Choroid plexus epithelial cell (primary cell): ENCODE measurements around the gene GPS1.
A peak's percentile ranks its signal among the peaks of the same experiment; 100 is the strongest.

Source experiments
- DNase-seq: peaks from one replicate; pipeline ENCODE4 v3.0.0-alpha.2; 2010; ENCODE audit warnings: low read depth
- H3K4me3 ChIP-seq: 2 replicates; pipeline ENCODE4 v1.5.1; 2011; ENCODE audit warnings: low read depth, mild to moderate bottlenecking, control low read depth, low read length, moderate library complexity
- CTCF ChIP-seq: conservative IDR thresholded peaks from 2 replicates; pipeline ENCODE4 v1.5.1; 2011; ENCODE audit warnings: low read depth, mild to moderate bottlenecking, control low read depth, inconsistent platforms, low read length, moderate library complexity

The GPS1 gene

DNA sequence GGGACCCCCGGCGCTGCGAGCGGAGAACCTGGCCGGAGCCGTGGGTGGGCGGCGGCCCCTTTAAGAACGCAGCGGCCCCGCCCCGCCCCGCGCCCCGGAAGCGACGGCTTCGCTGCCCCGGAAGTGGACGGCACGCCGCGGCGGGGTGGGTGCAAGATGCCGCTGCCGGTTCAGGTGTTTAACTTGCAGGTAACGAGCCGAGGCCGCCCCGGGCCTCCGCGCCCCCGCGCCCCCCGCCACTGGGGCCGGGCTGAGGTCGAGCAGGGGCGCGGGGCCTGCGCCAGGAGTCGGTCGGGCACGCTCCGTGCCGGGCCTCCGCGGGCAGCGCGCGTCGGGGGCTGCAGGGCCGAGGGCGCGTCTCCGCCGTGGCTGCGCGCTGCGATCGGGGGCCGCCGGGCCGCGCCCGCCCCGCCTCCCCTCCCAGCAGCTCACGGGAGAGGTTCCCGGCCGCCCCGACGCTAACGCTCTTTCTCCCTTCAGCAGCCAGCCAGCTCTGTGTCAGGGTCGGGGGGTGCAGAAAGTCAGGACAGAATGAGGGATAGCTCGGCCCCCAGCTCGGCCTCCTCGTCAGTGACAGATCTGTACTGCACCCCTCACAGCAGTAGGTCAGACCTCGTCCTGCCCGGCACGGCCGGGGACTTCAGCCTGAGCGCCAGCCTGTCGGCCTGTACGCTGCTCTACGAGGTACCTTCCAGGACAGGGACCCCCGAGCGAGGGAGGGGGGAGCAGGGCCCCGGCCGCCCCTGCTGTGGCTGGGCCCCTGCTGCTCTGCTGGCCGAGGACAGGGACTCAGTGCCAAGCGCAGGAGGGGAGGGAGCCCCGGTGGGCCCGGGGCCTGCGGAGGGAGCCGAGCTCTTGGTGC is at the start of gene GPS1, which contains the start of gene RFNG:
GPS1 (plus strand) TSS at position 123 of the 862 bp plus-strand sequence; CDS start at position 157, 34 bp downstream.
RFNG (minus strand) TSS at position 36 of the 862 bp plus-strand sequence. CDS start 45 bp downstream, outside the sequence.
- peak within 1 kb of the TSS; percentile 77 for H3K4me3 ChIP-seq

DNA sequence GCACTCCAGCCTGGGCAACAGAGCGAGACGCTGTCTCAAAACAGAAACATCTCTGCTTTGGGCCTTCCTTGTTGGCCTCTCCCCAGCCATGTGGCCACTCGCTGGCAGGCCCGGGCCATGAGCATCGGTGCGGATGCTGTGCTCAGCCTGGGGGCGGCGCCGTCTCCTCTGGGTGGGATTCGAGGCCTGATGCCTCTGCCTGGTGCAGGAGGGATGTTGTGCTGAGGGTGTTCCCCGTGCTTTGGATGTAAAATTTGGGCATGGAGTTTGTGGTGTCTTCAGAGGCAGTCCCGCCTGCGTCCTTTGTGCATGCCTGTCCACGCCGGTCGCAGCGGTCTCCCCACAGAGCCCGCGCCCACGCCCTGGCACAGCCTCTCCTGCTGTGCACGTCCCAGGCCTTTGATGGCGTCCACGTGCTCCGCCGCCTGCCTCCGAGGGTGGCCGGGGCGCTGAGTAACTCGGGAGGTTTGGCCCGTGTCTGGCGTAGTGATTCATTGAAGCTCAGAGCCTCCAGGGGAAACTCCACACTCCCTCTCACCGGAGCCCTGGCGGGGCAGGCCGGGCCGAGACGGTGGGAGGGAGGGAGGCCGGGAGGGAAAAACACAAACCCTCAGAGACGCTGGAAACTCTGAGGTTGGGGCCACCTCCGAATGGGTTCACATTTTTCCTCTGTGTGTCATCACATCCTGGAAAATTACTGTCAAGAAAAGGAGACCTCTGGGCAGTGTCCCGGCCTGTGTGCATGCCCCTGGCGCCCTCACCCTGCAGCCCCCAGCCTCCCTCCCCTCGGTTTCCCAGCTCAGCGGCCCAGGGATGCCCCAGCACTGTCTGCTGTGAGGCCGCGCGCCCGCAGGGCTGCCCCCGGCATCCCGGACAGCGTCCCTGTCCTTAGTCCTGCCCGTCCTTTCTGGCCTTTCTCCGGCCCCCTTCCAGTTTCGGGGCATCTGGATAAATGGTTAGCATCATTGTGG is 48.0 kb upstream of the GPS1 start:
- peak; percentile 93 for DNase-seq
- no peak overlapping the region for H3K4me3 ChIP-seq
- TF ChIP-seq CTCF, result no peak

More for the DNA sequence above, at the start of gene GPS1, which contains the start of gene RFNG:
- TF ChIP-seq CTCF, result no peak
- peak; percentile 59 for DNase-seq

DNA sequence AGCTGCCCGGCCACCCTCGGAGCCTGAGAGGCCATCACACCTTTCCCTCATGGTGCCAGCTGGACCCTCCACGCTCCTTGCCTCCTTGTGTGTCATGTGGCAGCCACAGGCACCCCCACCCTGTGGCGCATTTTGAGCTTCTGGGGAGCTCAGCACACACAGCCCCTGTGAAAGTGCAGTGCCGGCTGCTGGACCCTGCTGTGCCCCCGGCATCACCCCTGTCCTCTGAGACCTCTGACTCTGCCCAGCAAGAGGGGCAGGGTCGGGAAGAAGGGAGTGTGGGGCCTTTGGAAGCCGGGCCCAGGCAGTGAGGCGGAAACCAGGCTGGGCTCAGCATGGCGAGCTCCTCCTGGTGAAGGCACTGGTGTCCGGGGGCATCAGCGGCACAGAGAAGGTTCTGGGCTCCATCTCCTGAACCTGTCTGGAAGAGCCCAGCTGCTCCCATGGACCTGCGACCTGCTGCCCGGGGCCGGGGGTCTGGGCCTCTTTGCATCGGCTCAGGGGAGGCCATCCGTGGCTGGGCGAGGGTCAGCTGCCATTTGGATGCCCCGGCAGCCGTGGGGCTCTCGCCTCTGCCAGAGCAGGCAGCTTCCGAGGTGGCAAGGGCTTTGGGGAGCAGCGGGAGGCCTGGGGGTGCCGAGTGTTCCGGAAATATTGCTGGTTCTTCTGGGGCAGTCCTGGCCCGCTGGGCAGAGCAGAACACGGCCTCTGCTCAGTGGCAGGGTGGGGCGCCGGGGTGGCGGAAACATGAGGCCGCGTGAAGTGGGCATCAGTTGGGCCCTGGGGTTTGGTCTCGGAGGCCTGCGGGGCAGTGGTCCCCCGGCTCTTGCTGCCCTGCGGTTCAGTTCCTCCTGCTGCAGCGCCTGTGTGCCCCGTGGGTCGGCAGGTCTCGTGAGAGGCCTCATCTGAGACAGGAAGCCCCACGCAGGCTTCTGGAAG is 46.9 kb upstream of the GPS1 start:
- TF ChIP-seq CTCF, result no peak
- H3K4me3 ChIP-seq, result no peak overlapping the region
- DNase-seq, result no peak

- H3K4me3 ChIP-seq, result no peak overlapping the region
- TF ChIP-seq CTCF, result no peak
- no peak for DNase-seq
Observed at GRCh38 chr17:82005701-82006348, 45.9 kb upstream of the GPS1 start.

GRCh38 chr17:82006468-82007227 is 45.0 kb upstream of the GPS1 start:
- DNase-seq, result no peak
- TF ChIP-seq CTCF, result no peak
- H3K4me3 ChIP-seq, result no peak overlapping the region
